ENCODE measurements around the gene POLDIP3.

POLDIP3 gene, protein sequence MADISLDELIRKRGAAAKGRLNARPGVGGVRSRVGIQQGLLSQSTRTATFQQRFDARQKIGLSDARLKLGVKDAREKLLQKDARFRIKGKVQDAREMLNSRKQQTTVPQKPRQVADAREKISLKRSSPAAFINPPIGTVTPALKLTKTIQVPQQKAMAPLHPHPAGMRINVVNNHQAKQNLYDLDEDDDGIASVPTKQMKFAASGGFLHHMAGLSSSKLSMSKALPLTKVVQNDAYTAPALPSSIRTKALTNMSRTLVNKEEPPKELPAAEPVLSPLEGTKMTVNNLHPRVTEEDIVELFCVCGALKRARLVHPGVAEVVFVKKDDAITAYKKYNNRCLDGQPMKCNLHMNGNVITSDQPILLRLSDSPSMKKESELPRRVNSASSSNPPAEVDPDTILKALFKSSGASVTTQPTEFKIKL

DNA sequence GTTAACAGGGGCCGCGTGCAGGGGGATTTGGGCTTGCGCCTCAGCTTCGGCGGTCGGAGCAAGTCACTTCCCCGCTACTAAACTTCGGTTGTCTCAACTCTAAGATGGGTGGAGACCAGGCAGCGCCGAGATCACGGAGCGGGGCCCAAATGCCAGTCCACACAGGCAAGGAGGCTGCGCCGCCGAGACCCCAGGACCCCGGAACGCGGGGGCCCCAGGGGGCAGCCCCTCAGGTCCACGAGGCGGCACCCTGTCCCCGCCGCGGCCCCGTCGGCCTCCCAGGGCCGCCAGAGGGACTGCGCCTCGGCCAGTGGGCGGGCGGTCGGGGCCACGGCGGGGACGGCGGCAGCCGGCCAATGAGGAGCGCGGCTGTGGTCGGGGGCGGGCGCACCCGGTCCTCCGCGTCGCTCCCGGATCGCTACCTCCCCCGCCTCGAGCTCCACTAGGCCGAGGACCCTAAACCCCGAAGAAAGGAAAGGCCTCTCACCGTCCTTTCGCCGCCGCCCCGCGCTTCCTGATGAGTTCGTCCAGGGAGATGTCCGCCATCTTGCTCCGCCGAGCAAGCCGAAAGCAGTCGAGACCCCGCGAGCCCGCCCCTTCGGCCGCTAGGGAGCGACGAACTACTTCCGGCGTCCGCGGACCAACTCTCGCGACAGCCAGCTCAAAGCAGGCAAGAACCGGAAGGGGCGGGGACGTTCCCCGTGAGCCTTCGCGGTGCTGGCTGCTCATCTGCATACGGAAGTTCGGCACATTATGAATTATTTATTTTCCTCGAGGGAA, at the start of gene POLDIP3:
TSS of gene POLDIP3 (minus strand) at position 572 of the 780 bp plus-strand sequence. CDS start at position 546, 26 bp downstream.
- peaks cover 27% of the 10 kb centered on the region for H3K36me3 Mint-ChIP-seq (ENCODE audit: low read depth)
- DNase-seq, result peak; percentile 99
- peaks cover 64% of the 10 kb centered on the region for H3K4me1 Mint-ChIP-seq
- peak within 1 kb of the TSS; percentile 100 for H3K27ac Mint-ChIP-seq
- H3K4me3 Mint-ChIP-seq, result peak within 1 kb of the TSS; percentile 99
- H3K9me3 Mint-ChIP-seq, result no peaks in the 10 kb centered on the region
- H3K27me3 Mint-ChIP-seq, result peaks cover 8% of the 10 kb centered on the region
- ATAC-seq, result peak; percentile 64

DNA sequence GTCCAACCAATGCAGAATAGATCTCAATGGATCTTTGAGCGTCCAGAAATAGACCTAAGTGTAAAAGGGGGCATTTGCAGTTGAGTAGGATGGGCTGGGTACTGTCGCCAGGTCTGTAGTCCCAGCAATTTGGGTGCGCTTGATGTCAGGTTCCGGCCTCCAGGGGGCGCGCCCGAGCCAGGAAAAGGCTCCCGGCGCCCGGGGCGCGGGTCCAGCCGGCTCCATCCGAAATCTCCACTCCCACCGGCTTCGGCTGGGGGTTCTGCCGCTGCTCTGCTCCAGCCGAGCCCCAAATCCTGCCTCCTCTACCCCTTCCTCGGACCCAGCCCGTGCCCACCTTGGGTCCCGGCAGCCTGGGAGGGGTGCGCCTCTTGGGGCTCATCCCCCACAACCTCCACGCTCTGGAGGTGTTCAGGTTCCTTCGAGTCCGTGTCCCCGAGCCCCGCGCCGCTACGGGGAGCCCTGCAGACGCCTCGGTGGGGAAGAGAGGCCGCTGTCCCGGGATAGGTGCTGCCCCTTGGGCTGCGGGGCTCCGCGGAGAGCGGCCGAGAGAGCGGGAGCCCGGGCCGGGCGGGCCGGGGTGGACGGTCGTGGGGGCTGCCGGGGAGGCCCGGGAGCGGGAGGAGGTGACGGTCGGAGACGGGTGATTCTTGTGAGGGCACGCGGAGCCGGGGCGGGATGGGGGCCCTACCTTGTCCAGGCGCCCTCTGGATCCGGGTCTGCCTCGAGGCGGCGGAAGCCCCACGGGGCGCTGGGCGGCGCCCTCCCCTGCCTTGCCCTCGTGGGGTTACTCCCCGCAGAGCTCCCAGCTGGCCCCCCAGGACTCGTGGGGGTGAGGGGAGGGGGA, 47.5 kb upstream of the POLDIP3 start:
- peak; percentile 86 for DNase-seq
- H3K36me3 Mint-ChIP-seq (ENCODE audit: low read depth), result no peaks in the 10 kb centered on the region
- no peaks in the 10 kb centered on the region for H3K9me3 Mint-ChIP-seq

DNA sequence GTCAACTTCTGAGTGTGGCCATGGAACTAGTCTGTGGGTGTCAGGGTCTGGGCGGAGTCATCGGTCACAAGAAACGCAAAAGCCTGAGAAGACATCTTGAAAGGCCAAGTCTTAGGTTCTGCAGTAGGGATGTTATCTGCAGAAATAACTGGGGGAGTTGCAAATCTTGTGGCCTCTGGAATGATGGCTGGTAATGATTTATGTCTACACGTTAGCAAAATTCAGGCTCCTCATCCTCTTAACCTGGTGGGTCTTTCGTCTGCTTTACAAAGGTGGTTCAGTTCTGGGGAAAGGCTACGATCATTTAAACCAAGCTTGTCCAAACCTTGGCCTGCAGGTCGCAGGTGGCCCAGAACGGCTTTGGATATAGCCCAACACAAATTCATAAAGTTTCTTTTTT, 41.9 kb upstream of the POLDIP3 start:
- H3K36me3 Mint-ChIP-seq (ENCODE audit: low read depth), result no peaks in the 10 kb centered on the region
- H3K9me3 Mint-ChIP-seq, result no peaks in the 10 kb centered on the region
- peaks cover 7% of the 10 kb centered on the region for H3K4me1 Mint-ChIP-seq
- peaks cover 2% of the 10 kb centered on the region for H3K27me3 Mint-ChIP-seq
- DNase-seq (no peak), ATAC-seq (no peak)
- H3K4me3 Mint-ChIP-seq, result no peak overlapping the region
- H3K27ac Mint-ChIP-seq, result no peak overlapping the region

More for the DNA sequence above, 47.5 kb upstream of the POLDIP3 start:
- no peak overlapping the region for H3K27ac Mint-ChIP-seq
- ATAC-seq, result peak; percentile 84
- peaks cover 6% of the 10 kb centered on the region for H3K27me3 Mint-ChIP-seq
- peak overlapping the region; percentile 40 for H3K4me3 Mint-ChIP-seq
- H3K4me1 Mint-ChIP-seq, result peaks cover 11% of the 10 kb centered on the region

DNA sequence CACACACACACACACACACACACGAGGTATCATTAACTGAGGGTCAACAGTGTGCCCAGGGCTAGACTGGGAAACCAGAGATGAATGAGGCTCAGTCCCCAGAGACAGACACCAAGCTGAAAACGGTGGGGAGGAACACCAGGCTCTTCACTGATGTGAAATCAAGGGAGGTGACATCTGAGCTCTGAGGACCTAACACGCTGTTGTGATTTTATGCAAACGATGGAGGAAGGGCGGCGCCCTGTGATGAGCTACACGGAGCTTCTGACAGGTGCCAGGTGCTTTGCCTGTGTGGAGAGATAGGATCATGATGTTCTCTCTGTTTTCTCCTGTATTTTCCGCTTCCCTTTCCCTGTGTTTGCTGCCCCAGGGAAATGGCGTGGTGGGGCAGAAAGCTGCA, 41.0 kb upstream of the POLDIP3 start:
- H3K27me3 Mint-ChIP-seq, result peaks cover 2% of the 10 kb centered on the region
- H3K9me3 Mint-ChIP-seq, result no peaks in the 10 kb centered on the region
- no peak overlapping the region for H3K27ac Mint-ChIP-seq
- no peak for DNase-seq
- peaks cover 7% of the 10 kb centered on the region for H3K4me1 Mint-ChIP-seq
- no peak overlapping the region for H3K4me3 Mint-ChIP-seq
- H3K36me3 Mint-ChIP-seq (ENCODE audit: low read depth), result no peaks in the 10 kb centered on the region
- no peak for ATAC-seq

DNA sequence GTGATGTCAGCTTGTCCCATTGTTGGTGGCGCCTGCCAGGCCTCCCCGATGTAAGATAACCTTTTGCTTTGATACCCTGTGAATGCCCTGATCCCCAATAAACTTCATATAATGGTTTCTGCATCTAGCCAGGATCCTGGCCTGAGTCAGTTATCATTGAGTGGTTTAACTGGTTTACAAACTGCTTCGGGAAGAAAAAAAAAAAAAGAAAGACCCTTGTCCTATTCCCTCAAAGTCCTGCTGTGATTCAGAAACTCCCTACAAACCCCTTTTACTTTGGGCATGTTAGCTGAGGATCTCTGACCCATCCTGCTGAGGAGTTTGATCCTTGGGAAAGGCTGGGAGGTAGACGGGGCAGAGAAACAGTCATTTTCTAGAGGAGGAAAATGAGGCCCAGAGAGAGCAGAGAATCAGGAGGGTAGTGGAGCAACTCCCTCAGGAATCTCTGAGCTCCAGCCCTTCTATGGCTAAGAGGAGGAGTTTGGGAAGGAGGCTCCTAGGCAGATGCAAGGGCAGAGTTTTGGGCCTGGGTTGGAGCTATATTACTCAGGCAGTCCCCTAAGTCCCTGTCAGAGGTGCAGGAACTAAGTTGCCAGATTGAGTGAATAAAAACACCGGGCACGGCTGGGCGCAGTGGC, 39.9 kb upstream of the POLDIP3 start:
- Mint-ChIP-seq H3K4me3 (no peak overlapping the region), H3K4me1 (peaks cover 7% of the 10 kb centered on the region), H3K9me3 (no peaks in the 10 kb centered on the region), H3K36me3 (ENCODE audit: low read depth) (no peaks in the 10 kb centered on the region), H3K27me3 (peaks cover 2% of the 10 kb centered on the region), H3K27ac (no peak overlapping the region)
- DNase-seq, result no peak
- ATAC-seq, result no peak

DNA sequence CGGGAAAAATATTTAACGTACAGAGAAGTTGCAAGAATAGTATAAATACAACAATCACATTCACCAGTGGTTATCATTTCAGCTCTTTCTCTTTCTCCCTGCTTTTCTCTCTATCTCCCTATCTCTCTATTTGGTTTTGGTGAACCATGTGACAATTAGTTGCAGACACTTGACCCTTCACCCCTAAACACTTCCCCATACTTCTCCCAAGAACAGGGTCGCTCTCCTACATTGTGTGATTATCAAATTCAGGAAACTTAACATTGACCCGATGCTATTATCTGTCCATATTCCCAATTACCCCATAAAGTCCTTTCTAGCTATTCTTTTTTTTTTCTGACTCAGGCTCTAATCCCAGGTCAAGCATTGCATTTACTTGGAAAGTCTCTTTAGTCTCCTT, 39.3 kb upstream of the POLDIP3 start:
- Mint-ChIP-seq H3K9me3 (no peaks in the 10 kb centered on the region), H3K4me1 (peaks cover 7% of the 10 kb centered on the region), H3K4me3 (no peak overlapping the region), H3K27me3 (peaks cover 2% of the 10 kb centered on the region), H3K36me3 (ENCODE audit: low read depth) (no peaks in the 10 kb centered on the region), H3K27ac (no peak overlapping the region)
- no peak for ATAC-seq
- no peak for DNase-seq

DNA sequence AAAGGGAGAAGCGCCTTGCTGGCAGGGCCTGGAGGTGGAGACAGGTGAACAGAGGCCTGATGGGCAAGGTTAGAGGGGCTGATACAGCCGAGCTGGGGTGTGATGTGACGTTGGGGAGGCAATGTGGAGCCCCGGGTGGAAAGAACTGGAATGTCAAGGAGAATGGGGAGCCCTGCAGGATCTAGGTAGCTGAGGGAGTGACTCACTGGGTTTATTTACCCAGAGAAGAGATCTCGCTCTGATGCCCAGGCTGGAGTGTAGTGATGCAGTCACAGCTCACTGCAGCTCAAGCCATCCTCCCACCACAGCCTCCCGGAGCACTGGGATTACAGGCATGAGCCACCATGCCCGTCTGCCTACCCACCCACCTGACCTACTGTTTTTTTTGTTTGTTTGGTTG, 36.5 kb upstream of the POLDIP3 start:
- no peak overlapping the region for H3K27ac Mint-ChIP-seq
- H3K9me3 Mint-ChIP-seq, result no peaks in the 10 kb centered on the region
- no peak for ATAC-seq
- peaks cover 2% of the 10 kb centered on the region for H3K27me3 Mint-ChIP-seq
- peaks cover 24% of the 10 kb centered on the region for H3K4me1 Mint-ChIP-seq
- DNase-seq, result no peak
- no peaks in the 10 kb centered on the region for H3K36me3 Mint-ChIP-seq (ENCODE audit: low read depth)
- peak overlapping the region; percentile 15 for H3K4me3 Mint-ChIP-seq

DNA sequence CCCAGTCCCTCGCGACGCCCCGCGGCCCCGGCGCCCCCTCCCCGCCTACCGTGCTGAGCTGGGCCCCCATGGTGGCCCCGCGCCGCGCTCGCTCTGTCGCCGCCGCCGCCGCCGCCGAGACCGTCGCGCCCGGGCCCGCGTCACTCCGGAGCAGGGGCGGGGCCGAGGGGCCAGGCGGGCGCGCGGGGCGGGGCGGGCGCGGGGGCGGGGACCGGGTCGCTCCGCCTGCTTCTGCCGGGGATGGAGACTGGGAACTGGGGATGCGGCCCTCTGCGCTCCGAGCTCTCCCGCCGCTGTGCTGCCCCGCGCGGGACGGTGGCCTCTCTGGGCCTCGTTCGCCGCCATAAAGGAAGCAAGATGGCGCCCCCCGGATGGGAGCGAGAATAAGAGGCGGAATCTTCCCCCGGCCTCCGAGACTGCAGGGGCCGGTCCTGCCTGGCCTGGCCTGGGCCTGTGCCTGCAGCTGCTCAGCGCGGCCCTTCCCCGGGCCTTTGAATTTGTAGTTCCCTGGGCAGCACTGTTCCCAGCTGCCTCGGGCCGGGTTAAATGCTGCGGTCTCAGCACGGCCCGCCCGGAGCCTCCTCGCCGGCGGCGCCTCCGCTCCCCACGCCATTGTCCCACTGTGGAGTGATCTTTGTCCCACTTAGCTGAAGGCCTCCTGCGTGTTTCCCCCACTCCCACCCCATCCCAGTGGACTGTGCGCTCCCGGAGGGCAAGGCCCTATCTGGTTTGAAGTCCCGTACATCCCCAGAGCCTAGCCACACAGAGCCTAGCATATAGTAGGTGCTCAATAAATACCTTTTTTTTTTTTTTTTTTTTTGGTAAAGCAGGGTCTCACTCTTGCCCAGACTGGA, 34.8 kb upstream of the POLDIP3 start, which contains the start of gene CYB5R3:
TSS of gene CYB5R3 (minus strand) at position 147 of the 854 bp plus-strand sequence. CDS start at position 70, 77 bp downstream.
- no peaks in the 10 kb centered on the region for H3K9me3 Mint-ChIP-seq
- H3K27ac Mint-ChIP-seq, result peak within 1 kb of the TSS; percentile 97

DNA sequence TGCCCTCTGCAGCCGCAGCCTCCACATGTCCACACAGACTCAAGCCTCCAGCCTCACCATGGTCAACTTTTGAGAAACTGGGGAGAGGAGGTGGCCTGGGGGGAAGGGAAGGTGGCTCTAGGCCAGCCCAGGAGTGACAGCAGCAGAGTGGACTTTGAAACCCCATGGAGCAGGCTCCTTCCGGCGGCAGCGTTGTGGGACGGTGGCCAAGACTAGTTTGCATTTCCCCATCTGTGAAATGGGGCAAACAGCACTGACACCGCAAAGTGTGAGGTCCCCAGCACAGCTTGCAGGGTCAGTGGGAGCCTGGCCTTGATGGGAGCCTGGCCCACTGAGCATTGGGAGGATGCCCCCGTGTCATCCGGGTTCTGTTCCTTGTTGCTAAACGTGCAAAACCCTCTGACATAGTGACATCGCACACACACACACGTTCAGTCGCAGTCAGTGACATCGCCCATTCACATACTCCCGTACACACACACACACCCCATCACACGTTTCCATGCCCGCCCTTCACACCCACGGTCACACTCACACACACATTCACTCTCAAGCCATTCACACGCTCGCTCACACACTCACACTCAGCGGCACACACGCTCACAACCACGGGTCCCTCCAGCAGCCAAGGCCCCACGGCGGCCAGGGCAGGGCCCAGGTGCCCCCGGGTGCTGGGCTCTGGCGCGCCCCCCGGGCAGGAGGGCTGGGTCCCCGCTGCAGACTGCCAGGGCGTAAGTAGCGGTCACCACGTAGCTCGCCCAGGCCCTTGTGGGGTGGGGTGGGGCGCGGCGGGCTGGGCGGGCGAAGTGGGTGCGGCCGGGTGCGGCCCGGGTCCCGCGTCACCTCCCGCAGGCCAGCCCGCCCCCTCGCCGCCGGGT, 33.9 kb upstream of the POLDIP3 start:
- peak; percentile 62 for ATAC-seq
- peak overlapping the region; percentile 97 for H3K27ac Mint-ChIP-seq
- H3K36me3 Mint-ChIP-seq (ENCODE audit: low read depth), result no peaks in the 10 kb centered on the region
- peak overlapping the region; percentile 100 for H3K4me3 Mint-ChIP-seq
- H3K4me1 Mint-ChIP-seq, result peaks cover 39% of the 10 kb centered on the region
- peak; percentile 38 for DNase-seq
- no peaks in the 10 kb centered on the region for H3K27me3 Mint-ChIP-seq
- H3K9me3 Mint-ChIP-seq, result no peaks in the 10 kb centered on the region

More for the DNA sequence above, 34.8 kb upstream of the POLDIP3 start, which contains the start of gene CYB5R3:
- ATAC-seq, result peak; percentile 83
- H3K4me1 Mint-ChIP-seq, result peaks cover 35% of the 10 kb centered on the region
- no peaks in the 10 kb centered on the region for H3K36me3 Mint-ChIP-seq (ENCODE audit: low read depth)
- H3K4me3 Mint-ChIP-seq, result peak within 1 kb of the TSS; percentile 100
- DNase-seq, result peak; percentile 87
- H3K27me3 Mint-ChIP-seq, result no peaks in the 10 kb centered on the region

DNA sequence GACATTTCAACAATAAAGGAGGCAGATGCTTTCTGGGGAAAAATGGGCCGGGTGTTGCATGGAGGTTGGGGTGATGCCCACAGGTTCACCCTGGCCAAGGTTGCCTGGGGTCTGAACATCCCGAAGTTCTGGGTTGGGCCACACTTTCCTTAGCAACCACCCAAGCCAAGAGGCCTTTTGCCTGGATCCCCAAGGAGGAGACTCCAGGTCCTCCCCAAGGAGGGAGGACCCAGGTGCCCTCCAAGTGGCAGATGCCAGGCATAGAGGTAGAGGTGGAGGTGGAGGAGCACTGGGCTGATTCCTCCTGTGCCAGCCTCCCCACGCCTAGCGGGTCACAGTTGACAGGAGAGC, 33.3 kb upstream of the POLDIP3 start:
- no peaks in the 10 kb centered on the region for H3K27me3 Mint-ChIP-seq
- H3K36me3 Mint-ChIP-seq (ENCODE audit: low read depth), result no peaks in the 10 kb centered on the region
- peak overlapping the region; percentile 100 for H3K4me3 Mint-ChIP-seq
- no peaks in the 10 kb centered on the region for H3K9me3 Mint-ChIP-seq
- H3K27ac Mint-ChIP-seq, result peak overlapping the region; percentile 97
- ATAC-seq, result no peak
- peaks cover 40% of the 10 kb centered on the region for H3K4me1 Mint-ChIP-seq
- DNase-seq, result no peak

DNA sequence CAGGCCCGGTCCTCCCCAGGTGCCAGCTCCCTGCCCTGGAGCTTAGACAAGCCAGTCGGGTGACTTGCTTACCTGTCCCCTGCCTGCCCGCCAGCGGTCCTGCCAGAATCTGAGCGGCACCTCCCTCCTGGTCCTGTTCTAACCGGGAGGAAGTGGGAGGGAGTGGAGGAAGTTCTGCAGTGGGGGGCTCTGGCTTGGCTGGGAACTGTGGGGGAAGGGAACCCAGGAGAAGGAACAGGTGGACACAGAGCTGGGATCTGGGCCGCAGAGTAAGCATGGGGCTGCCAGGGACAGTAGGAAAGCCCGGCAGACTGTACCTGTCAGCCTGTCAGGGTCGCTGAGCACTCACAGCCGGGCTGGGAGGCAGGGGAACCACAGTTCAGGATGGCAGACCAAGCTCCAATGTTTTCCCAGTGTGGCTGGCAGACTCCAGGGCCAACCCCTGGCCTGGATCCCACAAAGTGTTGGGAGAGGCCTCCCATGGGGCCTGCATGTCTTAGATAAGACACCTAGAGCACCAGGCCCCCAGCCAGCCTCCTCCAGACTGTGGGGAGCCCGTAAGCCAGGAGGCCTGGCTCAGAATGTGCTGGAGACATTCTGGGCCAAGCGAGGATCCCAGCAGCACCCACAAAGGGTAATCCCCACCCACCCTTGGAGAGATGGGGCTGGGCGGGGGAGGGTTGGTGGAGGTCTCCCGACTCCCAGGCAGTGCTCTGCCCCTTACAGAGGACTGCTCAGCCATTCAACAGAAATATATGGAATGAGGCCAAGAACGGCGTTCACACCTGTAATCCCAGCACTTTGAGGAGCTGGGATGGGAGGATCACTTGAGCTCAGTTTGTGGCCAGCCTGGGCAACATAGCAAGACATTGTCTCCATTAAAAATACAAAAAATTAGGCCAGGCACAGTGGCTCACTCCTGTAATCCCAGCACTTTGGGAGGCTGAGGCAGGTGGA, 32.2 kb upstream of the POLDIP3 start:
- no peaks in the 10 kb centered on the region for H3K36me3 Mint-ChIP-seq (ENCODE audit: low read depth)
- H3K4me1 Mint-ChIP-seq, result peaks cover 43% of the 10 kb centered on the region
- peak overlapping the region; percentile 100 for H3K4me3 Mint-ChIP-seq
- ATAC-seq (no peak), DNase-seq (no peak)
- no peaks in the 10 kb centered on the region for H3K9me3 Mint-ChIP-seq
- H3K27me3 Mint-ChIP-seq, result no peaks in the 10 kb centered on the region
- H3K27ac Mint-ChIP-seq, result no peak overlapping the region
